ENCODE data around the gene EEF1A1. TPM values are rescaled to one million over a fixed set of nuclear protein-coding genes. Genes with fewer than 3 reads are reported as not detected.
A peak's percentile ranks its signal among the peaks of the same experiment; 100 is the strongest.

The EEF1A1 gene
- total RNA-seq, 1 donor from 2014 or later: 8,439 TPM

- DNase-seq (ENCODE audit: low spot score): no peak
- Mint-ChIP-seq H3K27me3 (ENCODE audit: insufficient read depth) (no peaks in the 10 kb centered on the region), H3K36me3 (ENCODE audit: low read depth) (peaks cover 35% of the 10 kb centered on the region), H3K9me3 (no peaks in the 10 kb centered on the region), H3K27ac (peak overlapping the region; percentile 66), H3K4me1 (ENCODE audit: low read depth) (peaks cover 22% of the 10 kb centered on the region), H3K4me3 (peak overlapping the region; percentile 70)
- intact Hi-C loops (cut with micrococcal nuclease): loop anchor here (1.0 kb wide), 1 partner anchor 10 kb away; the partner anchor contains the start of gene MTO1
Measured at GRCh38 chr6:73471686-73472290, 49.0 kb downstream of the EEF1A1 start.

Other genes with a start within 250 kb of the EEF1A1 start
- not detected in 2 replicates for gene DPPA5, start 166.8 kb downstream of the EEF1A1 start, total RNA-seq
- gene KHDC3L, start 158.4 kb downstream of the EEF1A1 start, total RNA-seq: not detected in 2 replicates
- gene OOEP, start 151.1 kb downstream of the EEF1A1 start, total RNA-seq: 1.2 TPM in 1 of 2 replicates, not detected in the other
- 0.44 and 0.66 TPM in 2 replicates for gene DDX43, start 126.2 kb downstream of the EEF1A1 start, total RNA-seq
- 47.6 and 51.1 TPM in 2 replicates for gene CGAS, start 68.7 kb downstream of the EEF1A1 start, total RNA-seq
- gene MTO1, start 59.3 kb downstream of the EEF1A1 start, total RNA-seq: 33.3 and 45.8 TPM in 2 replicates
- gene SLC17A5, start 133.0 kb upstream of the EEF1A1 start, total RNA-seq: 4.5 and 5.1 TPM in 2 replicates
- 27.1 and 29.3 TPM in 2 replicates for gene CD109, start 175.2 kb upstream of the EEF1A1 start, total RNA-seq